Peyer's patch (tissue), 4 donors: Measurements from ENCODE around the gene CAPN1. TPM values are rescaled to one million over a fixed set of nuclear protein-coding genes. Genes with fewer than 3 reads are reported as not detected.
"Not testable (repeated sequence)": the region's sequence is repeated elsewhere in the genome, so short reads cannot be mapped to it uniquely, and the experiment has no call there.

Experiments used
- DNase-seq, 3 donors: peaks; one replicate each; pipeline ENCODE4 v3.0.0-alpha.2; 2017 to 2019
- H3K27ac ChIP-seq, 4 donors: fragments of 200-600 bp; sonication (generic); one replicate each; pipeline ENCODE4 v1.5.1; 2016 to 2019
- H3K27me3 ChIP-seq, 2 donors: fragments of 200-600 bp; sonication (generic); one replicate each; pipeline ENCODE4 v1.5.1; 2019
- H3K36me3 ChIP-seq, 3 donors: fragments of 200-600 bp; sonication (generic); one replicate each; pipeline ENCODE4 v1.5.1; 2016 to 2019
- H3K4me1 ChIP-seq, 4 donors: fragments of 200-600 bp; sonication (generic); one replicate each; pipeline ENCODE4 v1.5.1; 2016 to 2019
- H3K4me3 ChIP-seq, 4 donors: fragments of 200-600 bp; sonication (generic); 1 replicate in 3 of 4; 2 replicates in 1 of 4; pipeline ENCODE4 v1.5.1; 2016 to 2019; ENCODE audit warnings: mild to moderate bottlenecking in 1 of 4
- H3K9me3 ChIP-seq, 4 donors: fragments of 200-600 bp; sonication (generic); one replicate each; pipeline ENCODE4 v1.5.1; 2016 to 2019; ENCODE audit warnings: mild to moderate bottlenecking in 1 of 4
- CTCF ChIP-seq, 6 experiments: fragments of 450-650 bp in 4 of 6; fragments of 200-600 bp in 2 of 6; sonication (generic) in 1 of 6; IDR thresholded peaks; one replicate each; pipeline ENCODE4 v1.5.1; 2017 to 2019; ENCODE audit warnings: antibody characterized with exemption in 6 of 6, mild to moderate bottlenecking in 3 of 6, moderate library complexity in 1 of 6
- POLR2A ChIP-seq, 2 donors: fragments of 450-650 bp; IDR thresholded peaks; one replicate each; pipeline ENCODE4 v1.5.1; 2017; ENCODE audit warnings: antibody characterized with exemption in 2 of 2, mild to moderate bottlenecking in 2 of 2, moderate library complexity in 2 of 2
- total RNA-seq, 4 donors: library from RNA; depleted of rRNA; stranded (reverse); fragments of >200 nt; gene quantifications; one replicate each; pipeline ENCODE4 v1.1.0, GENCODE V29; 2016

CAPN1 gene
- total RNA-seq, 4 donors from 2014 or later, result 320 to 598 (median 559) TPM

GRCh38 chr11:65172600-65172999 lies 9.1 kb upstream of the CAPN1 start:
- no peaks in the 10 kb centered on the region for H3K9me3 ChIP-seq
- DNase-seq, result peak in 2 of 3 donors; percentile 4 to 18
- H3K27me3 ChIP-seq, result no peaks in the 10 kb centered on the region
- H3K4me1 ChIP-seq, result no peaks in the 10 kb centered on the region
- TF ChIP-seq CTCF (IDR thresholded peaks at IDR 0.05) (no peak), POLR2A (IDR thresholded peaks at IDR 0.05) (no peak)
- H3K36me3 ChIP-seq, result no peaks in the 10 kb centered on the region
- no peak overlapping the region for H3K4me3 ChIP-seq
- H3K27ac ChIP-seq, result no peak overlapping the region

GRCh38 chr11:65174571-65175010 lies 7.1 kb upstream of the CAPN1 start:
- not testable (repeated sequence) for H3K27ac ChIP-seq, DNase-seq, H3K9me3 ChIP-seq, H3K36me3 ChIP-seq, H3K4me3 ChIP-seq, H3K27me3 ChIP-seq, H3K4me1 ChIP-seq

- peak; percentile 27 to 63 (median 58) for TF ChIP-seq CTCF (IDR thresholded peaks at IDR 0.05)
- TF ChIP-seq POLR2A (IDR thresholded peaks at IDR 0.05), result peak in 1 of 2 donors; percentile 62
- DNase-seq, result peak; percentile 71 to 78 (median 77)
- Histone ChIP-seq H3K36me3 (peaks cover 0 to 21% (median 0%) of the 10 kb centered on the region in 3 donors), H3K4me1 (peaks cover 0 to 31% (median 9%) of the 10 kb centered on the region in 4 donors), H3K27ac (peak overlapping the region; percentile 90 to 99 (median 94)), H3K4me3 (peak overlapping the region; percentile 75 to 97 (median 82)), H3K9me3 (no peaks in the 10 kb centered on the region), H3K27me3 (no peaks in the 10 kb centered on the region)
These were observed 705 bp upstream of the CAPN1 start for GRCh38 chr11:65180877-65181568.

GRCh38 chr11:65182258-65183170 lies 786 bp downstream of the CAPN1 start:
- H3K4me1 ChIP-seq, result peaks cover 0 to 31% (median 9%) of the 10 kb centered on the region in 4 donors
- DNase-seq, result peak; percentile 39 to 73 (median 68)

GRCh38 chr11:65183201-65183891 lies 1.6 kb downstream of the CAPN1 start:
- TF ChIP-seq CTCF (IDR thresholded peaks at IDR 0.05) (no peak), POLR2A (IDR thresholded peaks at IDR 0.05) (peak in 1 of 2 donors; percentile 8)
- Histone ChIP-seq H3K4me1 (peaks cover 0 to 31% (median 9%) of the 10 kb centered on the region in 4 donors), H3K4me3 (peak overlapping the region in 3 of 4 donors; percentile 77 to 97 (median 86)), H3K27ac (peak overlapping the region; percentile 90 to 99 (median 94)), H3K27me3 (no peaks in the 10 kb centered on the region), H3K36me3 (peaks cover 0 to 44% (median 0%) of the 10 kb centered on the region in 3 donors), H3K9me3 (no peaks in the 10 kb centered on the region)
- DNase-seq, result peak; percentile 15 to 72 (median 64)

More at GRCh38 chr11:65182258-65183170, 786 bp downstream of the CAPN1 start:
- Histone ChIP-seq H3K9me3 (no peaks in the 10 kb centered on the region), H3K36me3 (peaks cover 0 to 36% (median 0%) of the 10 kb centered on the region in 3 donors), H3K27ac (peak overlapping the region; percentile 90 to 99 (median 94)), H3K27me3 (no peaks in the 10 kb centered on the region), H3K4me3 (peak overlapping the region; percentile 75 to 97 (median 82))
- no peak for TF ChIP-seq CTCF (IDR thresholded peaks at IDR 0.05)
- no peak for TF ChIP-seq POLR2A (IDR thresholded peaks at IDR 0.05)
